Ishikawa (cell line): ENCODE data around the gene IL17RE.

Experiments
- CEBPB ChIP-seq: IDR thresholded peaks from 2 replicates; pipeline ENCODE4 v1.6.1; 2012
- CREB1 ChIP-seq: IDR thresholded peaks from 2 replicates; pipeline ENCODE4 v1.6.1; 2012; ENCODE audit warnings: low read depth
- EGR1 ChIP-seq: IDR thresholded peaks from 2 replicates; pipeline ENCODE4 v1.6.1; 2012
- EP300 ChIP-seq: IDR thresholded peaks from 2 replicates; pipeline ENCODE4 v1.6.1; 2012; ENCODE audit warnings: borderline replicate concordance
- FOXM1 ChIP-seq: IDR thresholded peaks from 2 replicates; pipeline ENCODE4 v1.6.1; 2012; ENCODE audit warnings: low read depth, borderline replicate concordance
- NFIC ChIP-seq: IDR thresholded peaks from 2 replicates; pipeline ENCODE4 v1.6.1; 2012
- RAD21 ChIP-seq: IDR thresholded peaks from 2 replicates; pipeline ENCODE4 v1.6.1; 2012; ENCODE audit warnings: low read depth
- TAF1 ChIP-seq: IDR thresholded peaks from 2 replicates; pipeline ENCODE4 v1.6.1; 2012; ENCODE audit warnings: low read depth, mild to moderate bottlenecking
- TCF12 ChIP-seq: IDR thresholded peaks from 2 replicates; pipeline ENCODE4 v1.6.1; 2012; ENCODE audit warnings: low read depth
- TEAD4 ChIP-seq: IDR thresholded peaks from 2 replicates; pipeline ENCODE4 v1.6.1; 2012
- USF1 ChIP-seq: IDR thresholded peaks from 2 replicates; pipeline ENCODE4 v1.6.1; 2012
- YY1 ChIP-seq: IDR thresholded peaks from 2 replicates; pipeline ENCODE4 v1.6.1; 2012; ENCODE audit warnings: low read depth
- ZBTB7A ChIP-seq: IDR thresholded peaks from 2 replicates; pipeline ENCODE4 v1.6.1; 2012; ENCODE audit warnings: low read depth
- TF ChIP-seq, protein P1 (sequence below): IDR thresholded peaks from 2 replicates; pipeline ENCODE4 v1.6.1; 2012
- TF ChIP-seq, protein P2 (sequence below): IDR thresholded peaks from 2 replicates; pipeline ENCODE4 v1.6.1; 2012; ENCODE audit warnings: low read depth, mild to moderate bottlenecking

The IL17RE gene

DNA sequence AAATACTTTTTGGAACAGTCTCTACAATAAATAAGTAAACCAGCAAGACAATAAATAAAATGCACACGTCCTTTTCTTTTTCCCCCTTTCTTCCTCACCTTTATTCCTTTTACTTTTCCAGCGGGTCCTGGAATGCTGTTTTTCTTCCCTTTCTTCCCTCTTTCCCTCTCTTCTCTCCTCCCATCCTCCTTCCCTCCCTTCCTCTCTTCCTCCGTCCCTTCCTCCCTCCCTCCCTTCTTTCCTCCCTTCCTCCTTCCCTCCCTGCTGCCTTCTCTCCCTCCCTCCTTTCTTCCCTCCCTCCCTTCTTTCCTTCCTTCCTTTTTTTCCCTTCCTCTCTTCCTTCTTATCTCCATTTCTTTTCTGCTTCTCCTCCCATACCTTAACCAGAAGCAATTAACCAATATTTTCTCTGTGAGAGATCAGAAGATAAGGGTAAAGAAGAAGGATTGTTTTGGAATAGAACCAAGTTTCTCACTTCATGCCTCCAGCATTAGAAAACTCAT, 3.3 kb upstream of the IL17RE start:
- TF ChIP-seq USF1 (no peak), TAF1 (no peak), NFIC (no peak), EGR1 (no peak), RAD21 (no peak), EP300 (no peak), FOXM1 (no peak), YY1 (no peak), TCF12 (no peak), CEBPB (no peak), CREB1 (no peak), ZBTB7A (no peak), TEAD4 (no peak)
- TF ChIP-seq, protein P1, sequence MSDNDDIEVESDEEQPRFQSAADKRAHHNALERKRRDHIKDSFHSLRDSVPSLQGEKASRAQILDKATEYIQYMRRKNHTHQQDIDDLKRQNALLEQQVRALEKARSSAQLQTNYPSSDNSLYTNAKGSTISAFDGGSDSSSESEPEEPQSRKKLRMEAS: no peak
- TF ChIP-seq, protein P2, sequence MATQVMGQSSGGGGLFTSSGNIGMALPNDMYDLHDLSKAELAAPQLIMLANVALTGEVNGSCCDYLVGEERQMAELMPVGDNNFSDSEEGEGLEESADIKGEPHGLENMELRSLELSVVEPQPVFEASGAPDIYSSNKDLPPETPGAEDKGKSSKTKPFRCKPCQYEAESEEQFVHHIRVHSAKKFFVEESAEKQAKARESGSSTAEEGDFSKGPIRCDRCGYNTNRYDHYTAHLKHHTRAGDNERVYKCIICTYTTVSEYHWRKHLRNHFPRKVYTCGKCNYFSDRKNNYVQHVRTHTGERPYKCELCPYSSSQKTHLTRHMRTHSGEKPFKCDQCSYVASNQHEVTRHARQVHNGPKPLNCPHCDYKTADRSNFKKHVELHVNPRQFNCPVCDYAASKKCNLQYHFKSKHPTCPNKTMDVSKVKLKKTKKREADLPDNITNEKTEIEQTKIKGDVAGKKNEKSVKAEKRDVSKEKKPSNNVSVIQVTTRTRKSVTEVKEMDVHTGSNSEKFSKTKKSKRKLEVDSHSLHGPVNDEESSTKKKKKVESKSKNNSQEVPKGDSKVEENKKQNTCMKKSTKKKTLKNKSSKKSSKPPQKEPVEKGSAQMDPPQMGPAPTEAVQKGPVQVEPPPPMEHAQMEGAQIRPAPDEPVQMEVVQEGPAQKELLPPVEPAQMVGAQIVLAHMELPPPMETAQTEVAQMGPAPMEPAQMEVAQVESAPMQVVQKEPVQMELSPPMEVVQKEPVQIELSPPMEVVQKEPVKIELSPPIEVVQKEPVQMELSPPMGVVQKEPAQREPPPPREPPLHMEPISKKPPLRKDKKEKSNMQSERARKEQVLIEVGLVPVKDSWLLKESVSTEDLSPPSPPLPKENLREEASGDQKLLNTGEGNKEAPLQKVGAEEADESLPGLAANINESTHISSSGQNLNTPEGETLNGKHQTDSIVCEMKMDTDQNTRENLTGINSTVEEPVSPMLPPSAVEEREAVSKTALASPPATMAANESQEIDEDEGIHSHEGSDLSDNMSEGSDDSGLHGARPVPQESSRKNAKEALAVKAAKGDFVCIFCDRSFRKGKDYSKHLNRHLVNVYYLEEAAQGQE: no peak

GRCh38 chr3:9901967-9902366, 681 bp upstream of the IL17RE start:
- TF ChIP-seq CREB1 (no peak), TEAD4 (no peak), YY1 (no peak), RAD21 (no peak)

DNA sequence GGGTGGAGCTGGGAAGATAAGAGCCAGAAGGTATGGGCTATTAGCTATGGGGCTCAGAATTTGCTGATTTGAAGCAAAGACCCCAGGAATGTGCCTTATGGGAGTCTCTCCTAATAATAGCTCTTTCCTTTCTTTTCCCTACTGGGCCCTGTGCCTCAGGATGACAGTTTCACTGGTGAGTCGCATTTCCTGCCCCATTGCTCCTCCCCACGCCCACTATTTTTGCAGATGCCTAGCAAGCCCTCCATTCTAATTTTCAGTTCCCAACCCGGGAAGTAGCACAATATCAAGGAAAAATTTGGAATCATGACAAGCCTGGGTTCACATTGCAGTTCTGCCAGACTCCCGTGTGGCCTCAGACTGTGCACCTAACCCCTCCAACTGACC, 583 bp downstream of the IL17RE start:
- no peak for TF ChIP-seq EP300
- TF ChIP-seq, protein P1: no peak
- no peak for TF ChIP-seq CREB1
- no peak for TF ChIP-seq TAF1
- TF ChIP-seq YY1: no peak

- TF ChIP-seq, protein P1: no peak
- TF ChIP-seq TAF1: no peak
These were observed 1.3 kb downstream of the IL17RE start for GRCh38 chr3:9903904-9904303.

DNA sequence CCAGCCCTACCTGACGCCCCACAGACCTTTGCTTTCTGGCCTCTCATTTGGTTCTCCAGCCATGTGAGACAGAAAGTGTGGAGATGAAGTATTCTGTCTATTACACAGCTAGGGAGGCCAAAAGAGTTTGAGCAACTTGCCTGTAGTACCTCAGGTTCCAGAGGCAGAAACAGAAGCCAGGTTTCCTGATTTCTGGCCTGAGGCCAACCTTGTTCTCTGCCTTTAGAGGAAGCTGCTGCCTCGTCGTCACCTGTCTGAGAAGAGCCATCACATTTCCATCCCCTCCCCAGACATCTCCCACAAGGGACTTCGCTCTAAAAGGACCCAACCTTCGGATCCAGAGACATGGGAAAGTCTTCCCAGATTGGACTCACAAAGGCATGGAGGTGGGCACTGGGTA, 3.8 kb downstream of the IL17RE start:
- TF ChIP-seq YY1 (no peak), TAF1 (no peak), CREB1 (no peak), NFIC (no peak), TEAD4 (no peak), EGR1 (no peak), CEBPB (no peak), EP300 (no peak), USF1 (no peak), FOXM1 (no peak), ZBTB7A (no peak), RAD21 (no peak), TCF12 (no peak)
- TF ChIP-seq, protein P2: no peak
- TF ChIP-seq, protein P1: no peak

DNA sequence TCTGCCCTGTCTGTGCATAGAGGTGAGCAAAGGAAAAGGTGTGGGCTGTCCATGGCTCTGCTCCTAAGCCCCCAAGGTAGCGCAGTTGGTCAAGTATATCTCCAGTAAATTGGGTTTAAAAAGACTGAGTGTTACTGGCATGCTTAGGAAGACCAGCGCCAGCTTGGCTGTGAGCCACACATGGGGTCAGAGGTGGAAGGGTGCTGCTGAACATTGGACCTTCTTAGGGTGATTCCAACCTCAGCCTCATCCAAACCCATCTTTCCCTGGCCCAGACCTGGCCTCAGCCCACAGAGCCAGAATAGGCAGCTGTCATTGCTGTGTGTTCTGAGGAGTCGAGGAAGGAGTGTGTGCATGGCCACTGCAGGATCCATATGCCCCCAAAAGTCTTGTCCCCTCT, 5.6 kb downstream of the IL17RE start:
- no peak for TF ChIP-seq TEAD4
- no peak for TF ChIP-seq CEBPB
- TF ChIP-seq, protein P2: no peak
- no peak for TF ChIP-seq ZBTB7A
- no peak for TF ChIP-seq USF1
- no peak for TF ChIP-seq EGR1
- TF ChIP-seq TCF12: no peak
- no peak for TF ChIP-seq CREB1
- TF ChIP-seq FOXM1: no peak
- TF ChIP-seq NFIC: no peak
- no peak for TF ChIP-seq TAF1
- TF ChIP-seq EP300: no peak
